ENCODE measurements around the gene STAG3. TPM values are rescaled to one million over a fixed set of nuclear protein-coding genes. Genes with fewer than 3 reads are reported as not detected.

The STAG3 gene
- total and polyA plus RNA-seq, 2 of the 4 experiments (the other 2 are of a cell fraction), result 0.36 to 0.65 TPM

DNA sequence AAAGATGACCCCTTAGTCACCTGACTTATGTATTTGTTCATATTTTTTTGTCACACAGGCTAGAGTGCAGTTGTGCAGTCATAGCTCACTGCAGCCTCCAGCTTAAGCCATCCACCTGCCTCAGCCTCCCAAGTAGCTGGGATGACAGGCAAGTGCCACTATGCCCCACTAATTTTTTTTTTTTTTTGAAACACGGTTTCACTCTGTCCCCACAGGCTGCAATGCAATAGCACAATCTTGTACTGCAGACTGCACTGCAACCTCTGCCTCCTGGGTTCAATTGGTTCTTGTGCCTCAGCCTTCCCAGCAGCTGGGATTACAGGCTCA lies 49.1 kb upstream of the STAG3 start:
- intact Hi-C loops (cut with micrococcal nuclease) (no loop called here), in situ Hi-C loops (cut with MboI; ENCODE audit: low sequenced_read_pairs) (no loop called here), dilution Hi-C loops (cut with HindIII; ENCODE audit: low sequenced_read_pairs, unreplicated experiment) (no loop called here)
- DNase-seq (no peak), ATAC-seq (ENCODE audit: low read depth) (no peak)
- no peak for TF ChIP-seq RFX5 (IDR thresholded peaks at IDR 0.05; ENCODE audit: low read depth, low read length)
- no peak for TF ChIP-seq CHD1 (IDR thresholded peaks at IDR 0.05; ENCODE audit: low read depth, low read length)
- TF ChIP-seq MAZ (IDR thresholded peaks at IDR 0.05; ENCODE audit: borderline replicate concordance, low read depth, low read length), result no peak
- TF ChIP-seq, protein P1, sequence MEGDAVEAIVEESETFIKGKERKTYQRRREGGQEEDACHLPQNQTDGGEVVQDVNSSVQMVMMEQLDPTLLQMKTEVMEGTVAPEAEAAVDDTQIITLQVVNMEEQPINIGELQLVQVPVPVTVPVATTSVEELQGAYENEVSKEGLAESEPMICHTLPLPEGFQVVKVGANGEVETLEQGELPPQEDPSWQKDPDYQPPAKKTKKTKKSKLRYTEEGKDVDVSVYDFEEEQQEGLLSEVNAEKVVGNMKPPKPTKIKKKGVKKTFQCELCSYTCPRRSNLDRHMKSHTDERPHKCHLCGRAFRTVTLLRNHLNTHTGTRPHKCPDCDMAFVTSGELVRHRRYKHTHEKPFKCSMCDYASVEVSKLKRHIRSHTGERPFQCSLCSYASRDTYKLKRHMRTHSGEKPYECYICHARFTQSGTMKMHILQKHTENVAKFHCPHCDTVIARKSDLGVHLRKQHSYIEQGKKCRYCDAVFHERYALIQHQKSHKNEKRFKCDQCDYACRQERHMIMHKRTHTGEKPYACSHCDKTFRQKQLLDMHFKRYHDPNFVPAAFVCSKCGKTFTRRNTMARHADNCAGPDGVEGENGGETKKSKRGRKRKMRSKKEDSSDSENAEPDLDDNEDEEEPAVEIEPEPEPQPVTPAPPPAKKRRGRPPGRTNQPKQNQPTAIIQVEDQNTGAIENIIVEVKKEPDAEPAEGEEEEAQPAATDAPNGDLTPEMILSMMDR (conservative IDR thresholded peaks at IDR 0.05; ENCODE audit: low read depth, low read length), result no peak
- TF ChIP-seq POLR2A (IDR thresholded peaks at IDR 0.05; ENCODE audit: low read depth, low read length), result no peak
- TF ChIP-seq MAFK (IDR thresholded peaks at IDR 0.05; ENCODE audit: low read depth, low read length), result no peak
- TF ChIP-seq MXI1 (IDR thresholded peaks at IDR 0.05; ENCODE audit: borderline replicate concordance, low read depth, low read length), result no peak
- no peak for TF ChIP-seq SMC3 (IDR thresholded peaks at IDR 0.05; ENCODE audit: low read depth, low read length)
- TF ChIP-seq NFE2L2 (IDR thresholded peaks at IDR 0.05; ENCODE audit: low read depth, low read length), result no peak
- TF ChIP-seq BHLHE40 (IDR thresholded peaks at IDR 0.05; ENCODE audit: low read depth, low read length), result no peak
- no peak for TF ChIP-seq CEBPB (IDR thresholded peaks at IDR 0.05; ENCODE audit: low read depth, low read length)
- TF ChIP-seq RCOR1 (IDR thresholded peaks at IDR 0.05; ENCODE audit: insufficient replicate concordance, low read length), result no peak
- TF ChIP-seq, protein P2, sequence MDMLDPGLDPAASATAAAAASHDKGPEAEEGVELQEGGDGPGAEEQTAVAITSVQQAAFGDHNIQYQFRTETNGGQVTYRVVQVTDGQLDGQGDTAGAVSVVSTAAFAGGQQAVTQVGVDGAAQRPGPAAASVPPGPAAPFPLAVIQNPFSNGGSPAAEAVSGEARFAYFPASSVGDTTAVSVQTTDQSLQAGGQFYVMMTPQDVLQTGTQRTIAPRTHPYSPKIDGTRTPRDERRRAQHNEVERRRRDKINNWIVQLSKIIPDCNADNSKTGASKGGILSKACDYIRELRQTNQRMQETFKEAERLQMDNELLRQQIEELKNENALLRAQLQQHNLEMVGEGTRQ (IDR thresholded peaks at IDR 0.05; ENCODE audit: low read depth, low read length), result no peak
- TF ChIP-seq, protein P3, sequence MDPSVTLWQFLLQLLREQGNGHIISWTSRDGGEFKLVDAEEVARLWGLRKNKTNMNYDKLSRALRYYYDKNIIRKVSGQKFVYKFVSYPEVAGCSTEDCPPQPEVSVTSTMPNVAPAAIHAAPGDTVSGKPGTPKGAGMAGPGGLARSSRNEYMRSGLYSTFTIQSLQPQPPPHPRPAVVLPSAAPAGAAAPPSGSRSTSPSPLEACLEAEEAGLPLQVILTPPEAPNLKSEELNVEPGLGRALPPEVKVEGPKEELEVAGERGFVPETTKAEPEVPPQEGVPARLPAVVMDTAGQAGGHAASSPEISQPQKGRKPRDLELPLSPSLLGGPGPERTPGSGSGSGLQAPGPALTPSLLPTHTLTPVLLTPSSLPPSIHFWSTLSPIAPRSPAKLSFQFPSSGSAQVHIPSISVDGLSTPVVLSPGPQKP (IDR thresholded peaks at IDR 0.05; ENCODE audit: borderline replicate concordance, low read depth, low read length), result no peak
- no peak for TF ChIP-seq FOS (IDR thresholded peaks at IDR 0.05; ENCODE audit: low read depth, low read length)
- no peak for TF ChIP-seq RAD21 (IDR thresholded peaks at IDR 0.05; ENCODE audit: low read length)
- H2BK5ac ChIP-seq (ENCODE audit: low read depth, low read length, poor library complexity, severe bottlenecking), result no peak overlapping the region
- peaks cover 2% of the 10 kb centered on the region; the same call in 1 of the 2 replicates for H3K4me1 ChIP-seq (ENCODE audit: control insufficient read depth, insufficient read depth, low read length)
- no peak overlapping the region for H3K27ac ChIP-seq (ENCODE audit: insufficient read depth, low read length)
- no peak overlapping the region for H3K9ac ChIP-seq (ENCODE audit: low read depth, low read length)
- H4K8ac ChIP-seq (ENCODE audit: low read depth in 2 of 2, low read length in 2 of 2), result peak overlapping the region in 1 of 2 experiments; percentile 94; a peak in 1 of 4 replicates
- H2AK9ac ChIP-seq (replicated peaks; ENCODE audit: low read depth, low read length, poor library complexity), result no peak overlapping the region
- no peak overlapping the region for H2AK5ac ChIP-seq (ENCODE audit: low read depth, low read length)
- POLR2A ChIA-PET (ENCODE audit: unreplicated experiment), result no interaction called here
- H4K5ac ChIP-seq (ENCODE audit: low read depth, low read length), result no peak overlapping the region
- no peak overlapping the region for H2AFZ ChIP-seq (replicated peaks; ENCODE audit: low read length, poor library complexity)
- BruUV-seq (replicated peaks), result no TSS peak
- peaks cover 4% of the 10 kb centered on the region; the same call in 1 of the 2 replicates for H3K9me1 ChIP-seq (ENCODE audit: insufficient read depth, low read length)
- no peak overlapping the region for H3K4me3 ChIP-seq (ENCODE audit: insufficient read depth, low read depth, low read length)
- no peak overlapping the region for H2BK15ac ChIP-seq (ENCODE audit: low read depth, low read length)
- peaks cover 4% of the 10 kb centered on the region; the same call in 1 of the 2 replicates for H3K36me3 ChIP-seq (ENCODE audit: control insufficient read depth, insufficient read depth, low read length)
- no peak overlapping the region for H4K91ac ChIP-seq (ENCODE audit: insufficient read depth, low read depth, low read length)
- no peak overlapping the region for H2BK20ac ChIP-seq (ENCODE audit: low read depth, low read length)
- no peak overlapping the region for H3K14ac ChIP-seq (replicated peaks; ENCODE audit: low read depth, low read length)
- WGBS, 2 experiments (ENCODE audit: extremely low coverage in 2 of 2, insufficient read length in 1 of 2), result no CpG with 5 or more reads among the region's 1 CpG
- no peak overlapping the region for H2BK120ac ChIP-seq (ENCODE audit: low read depth, low read length)
- no peaks in the 10 kb centered on the region for H3K27me3 ChIP-seq (ENCODE audit: control insufficient read depth, insufficient read depth, low read length)
- no peaks in the 10 kb centered on the region for H4K20me1 ChIP-seq (ENCODE audit: insufficient read depth, low read length)
- H3K23ac ChIP-seq (ENCODE audit: low read depth, low read length), result peak overlapping the region; percentile 94; the same call in 1 of the 2 replicates
- H3K4ac ChIP-seq (ENCODE audit: low read depth, low read length), result no peak overlapping the region
- H3K79me1 ChIP-seq (ENCODE audit: low read depth in 1 of 2, low read length in 2 of 2), result peaks cover 12 to 43% of the 10 kb centered on the region in 2 experiments; a peak in 3 of 4 replicates
- H3K4me2 ChIP-seq (ENCODE audit: low read depth, low read length), result no peak overlapping the region
- CTCF ChIA-PET, result interaction anchor here (0.6 kb wide), 1 partner anchor 139 kb away, joined by 3 read pairs; no protein-coding TSS in a partner anchor
- no peak overlapping the region for H3K56ac ChIP-seq (ENCODE audit: extremely low read depth, insufficient read depth, low read length)
- H3K18ac ChIP-seq (ENCODE audit: low read depth, low read length), result no peak overlapping the region
- no peaks in the 10 kb centered on the region for H3K9me3 ChIP-seq (ENCODE audit: control insufficient read depth, insufficient read depth, low read length)

Data from IMR-90 (cell line).